DOHH2 (cell line): Measurements from ENCODE around the gene CARMIL1.

Experiments used
- H3F3A ChIP-seq: fragments of 200-600 bp; sonication (generic), shearing (Covaris generic); 2 replicates; pipeline ENCODE4 v1.6.0; 2016; ENCODE audit warnings: antibody characterized with exemption, mild to moderate bottlenecking; ENCODE audit not compliant: control insufficient read depth, insufficient read depth
- H3K27ac ChIP-seq: fragments of 200-600 bp; sonication (generic); 2 replicates; pipeline ENCODE4 v1.5.1; 2014; ENCODE audit warnings: low read depth, mild to moderate bottlenecking, low read length, moderate library complexity
- H3K27me3 ChIP-seq: fragments of 200-600 bp; sonication (generic); 2 replicates; pipeline ENCODE4 v1.6.1; 2014; ENCODE audit warnings: mild to moderate bottlenecking, low read length, mixed read lengths; ENCODE audit not compliant: control insufficient read depth
- H3K36me3 ChIP-seq: fragments of 200-600 bp; sonication (generic); 2 replicates; pipeline ENCODE4 v1.6.1; 2014; ENCODE audit warnings: mild to moderate bottlenecking, low read length, moderate library complexity, mixed read lengths; ENCODE audit not compliant: control insufficient read depth
- H3K4me1 ChIP-seq: fragments of 200-600 bp; sonication (generic); 2 replicates; pipeline ENCODE4 v1.6.1; 2014; ENCODE audit warnings: mild to moderate bottlenecking, low read length, mixed read lengths; ENCODE audit not compliant: control insufficient read depth
- H3K4me2 ChIP-seq: fragments of 200-600 bp; sonication (generic); 2 replicates; pipeline ENCODE4 v1.6.0; 2014; ENCODE audit warnings: mild to moderate bottlenecking, low read length, moderate library complexity
- H3K4me3 ChIP-seq: fragments of 200-600 bp; sonication (generic); 2 replicates; pipeline ENCODE4 v1.5.1; 2014; ENCODE audit warnings: mild to moderate bottlenecking, low read length, mixed read lengths
- H3K79me2 ChIP-seq: fragments of 200-600 bp; sonication (generic); 2 replicates; pipeline ENCODE4 v1.6.1; 2014; ENCODE audit warnings: mild to moderate bottlenecking, low read length, mixed read lengths; ENCODE audit not compliant: control insufficient read depth
- H3K9me2 ChIP-seq: fragments of 200-600 bp; sonication (generic); replicated peaks from 2 replicates; pipeline ENCODE4 v1.6.1; 2014; ENCODE audit warnings: mild to moderate bottlenecking, low read length, mixed read lengths; ENCODE audit not compliant: control insufficient read depth
- H3K9me3 ChIP-seq: fragments of 200-600 bp; sonication (generic); 2 replicates; pipeline ENCODE4 v1.6.1; 2014; ENCODE audit warnings: antibody characterized with exemption, low read length, mixed read lengths; ENCODE audit not compliant: control insufficient read depth, insufficient read depth
- H4K20me1 ChIP-seq: fragments of 200-600 bp; sonication (generic); 2 replicates; pipeline ENCODE4 v1.6.0; 2014; ENCODE audit warnings: low read depth, mild to moderate bottlenecking, antibody characterized with exemption, low read length, moderate library complexity; ENCODE audit not compliant: control insufficient read depth, insufficient read depth
- CTCF ChIP-seq: fragments of 200-600 bp; sonication (generic); IDR thresholded peaks from one replicate; pipeline ENCODE4 v1.5.1; 2014; ENCODE audit warnings: antibody characterized with exemption, mild to moderate bottlenecking, low read depth, low read length; ENCODE audit not compliant: poor library complexity, severe bottlenecking
- EZH2phosphoT487 ChIP-seq: fragments of 200-600 bp; sonication (generic); IDR thresholded peaks from 2 replicates; pipeline ENCODE4 v1.6.1; 2017; ENCODE audit warnings: borderline replicate concordance, mild to moderate bottlenecking, antibody characterized with exemption, low read length, moderate library complexity, mixed read lengths

The CARMIL1 gene

GRCh38 chr6:25434921-25435320 lies 155.7 kb downstream of the CARMIL1 start:
- TF ChIP-seq CTCF (no peak), EZH2phosphoT487 (no peak)
- H4K20me1 ChIP-seq, result no peaks in the 10 kb centered on the region
- H3K36me3 ChIP-seq, result no peaks in the 10 kb centered on the region
- H3K79me2 ChIP-seq, result no peaks in the 10 kb centered on the region
- no peaks in the 10 kb centered on the region for H3F3A ChIP-seq
- no peaks in the 10 kb centered on the region for H3K27me3 ChIP-seq
- H3K4me2 ChIP-seq, result no peak overlapping the region
- H3K4me3 ChIP-seq, result no peak overlapping the region
- H3K27ac ChIP-seq, result no peak overlapping the region
- no peaks in the 10 kb centered on the region for H3K9me3 ChIP-seq
- peaks cover 23% of the 10 kb centered on the region for H3K4me1 ChIP-seq
- H3K9me2 ChIP-seq, result no peaks in the 10 kb centered on the region

GRCh38 chr6:25435416-25435985 lies 156.3 kb downstream of the CARMIL1 start:
- no peak for TF ChIP-seq EZH2phosphoT487
- TF ChIP-seq CTCF, result no peak
- Histone ChIP-seq H3K9me2 (no peaks in the 10 kb centered on the region), H3K4me1 (peaks cover 23% of the 10 kb centered on the region), H3K4me3 (no peak overlapping the region), H3K9me3 (no peaks in the 10 kb centered on the region), H3F3A (no peaks in the 10 kb centered on the region), H3K36me3 (no peaks in the 10 kb centered on the region), H3K27ac (no peak overlapping the region), H3K79me2 (no peaks in the 10 kb centered on the region), H3K4me2 (no peak overlapping the region), H3K27me3 (no peaks in the 10 kb centered on the region), H4K20me1 (no peaks in the 10 kb centered on the region)

- H3K9me3 ChIP-seq, result no peaks in the 10 kb centered on the region
- H3K9me2 ChIP-seq, result no peaks in the 10 kb centered on the region
- H3F3A ChIP-seq, result no peaks in the 10 kb centered on the region
- H3K79me2 ChIP-seq, result no peaks in the 10 kb centered on the region
- H3K4me1 ChIP-seq, result peaks cover 18% of the 10 kb centered on the region
- H3K36me3 ChIP-seq, result no peaks in the 10 kb centered on the region
- H3K4me2 ChIP-seq, result no peak overlapping the region
- H3K27ac ChIP-seq, result no peak overlapping the region
- TF ChIP-seq EZH2phosphoT487 (no peak), CTCF (no peak)
- H3K4me3 ChIP-seq, result no peak overlapping the region
- H4K20me1 ChIP-seq, result no peaks in the 10 kb centered on the region
- no peaks in the 10 kb centered on the region for H3K27me3 ChIP-seq
Measured at GRCh38 chr6:25436760-25437159, 157.6 kb downstream of the CARMIL1 start.
